Measurements from ENCODE around the gene SYNGAP1. TPM values are rescaled to one million over a fixed set of nuclear protein-coding genes. Genes with fewer than 3 reads are reported as not detected.

Gene SYNGAP1
- total RNA-seq, 1 experiment from 2014 or later, result 18.8 TPM

GRCh38 chr6:33431880-33432541, 12.1 kb downstream of the SYNGAP1 start:
- Mint-ChIP-seq H3K27me3 (ENCODE audit: unreplicated experiment) (no peaks in the 10 kb centered on the region), H3K4me1 (ENCODE audit: low read depth, unreplicated experiment) (peaks cover 25% of the 10 kb centered on the region), H3K36me3 (ENCODE audit: insufficient read depth, unreplicated experiment) (peaks cover 23% of the 10 kb centered on the region), H3K27ac (ENCODE audit: unreplicated experiment) (no peak overlapping the region), H3K9me3 (ENCODE audit: low read depth, unreplicated experiment) (no peaks in the 10 kb centered on the region), H3K4me3 (ENCODE audit: low read depth, unreplicated experiment) (no peak overlapping the region)
- CTCF ChIA-PET, result interaction anchor here (0.6 kb wide), 1 partner anchor 797 kb away, joined by 3 read pairs; no protein-coding TSS in a partner anchor
- no peak for DNase-seq
- TF ChIP-seq, protein P1, sequence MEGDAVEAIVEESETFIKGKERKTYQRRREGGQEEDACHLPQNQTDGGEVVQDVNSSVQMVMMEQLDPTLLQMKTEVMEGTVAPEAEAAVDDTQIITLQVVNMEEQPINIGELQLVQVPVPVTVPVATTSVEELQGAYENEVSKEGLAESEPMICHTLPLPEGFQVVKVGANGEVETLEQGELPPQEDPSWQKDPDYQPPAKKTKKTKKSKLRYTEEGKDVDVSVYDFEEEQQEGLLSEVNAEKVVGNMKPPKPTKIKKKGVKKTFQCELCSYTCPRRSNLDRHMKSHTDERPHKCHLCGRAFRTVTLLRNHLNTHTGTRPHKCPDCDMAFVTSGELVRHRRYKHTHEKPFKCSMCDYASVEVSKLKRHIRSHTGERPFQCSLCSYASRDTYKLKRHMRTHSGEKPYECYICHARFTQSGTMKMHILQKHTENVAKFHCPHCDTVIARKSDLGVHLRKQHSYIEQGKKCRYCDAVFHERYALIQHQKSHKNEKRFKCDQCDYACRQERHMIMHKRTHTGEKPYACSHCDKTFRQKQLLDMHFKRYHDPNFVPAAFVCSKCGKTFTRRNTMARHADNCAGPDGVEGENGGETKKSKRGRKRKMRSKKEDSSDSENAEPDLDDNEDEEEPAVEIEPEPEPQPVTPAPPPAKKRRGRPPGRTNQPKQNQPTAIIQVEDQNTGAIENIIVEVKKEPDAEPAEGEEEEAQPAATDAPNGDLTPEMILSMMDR (IDR thresholded peaks at IDR 0.05; ENCODE audit: unreplicated experiment), result no peak
- intact Hi-C loops (cut with micrococcal nuclease; ENCODE audit: unreplicated experiment), result no loop called here
- no TSS peak for BruUV-seq (replicated peaks)

DNA sequence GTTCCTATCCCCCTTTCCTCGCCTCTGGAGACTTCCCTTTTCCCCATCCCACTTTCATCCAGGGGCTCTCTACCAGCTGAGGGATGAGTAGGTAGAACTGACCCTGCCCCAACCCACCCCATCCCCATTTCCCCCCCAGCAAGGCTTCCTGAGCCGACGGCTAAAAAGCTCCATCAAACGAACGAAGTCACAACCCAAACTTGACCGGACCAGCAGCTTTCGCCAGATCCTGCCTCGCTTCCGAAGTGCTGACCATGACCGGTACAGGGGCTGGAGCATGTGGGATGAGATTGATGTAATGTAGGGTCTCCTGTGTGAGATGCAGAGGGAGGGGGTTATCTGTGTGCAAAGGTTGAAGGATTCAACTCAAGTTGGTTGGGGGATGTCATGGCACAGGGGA, 12.7 kb downstream of the SYNGAP1 start:
- H3K36me3 Mint-ChIP-seq (ENCODE audit: insufficient read depth, unreplicated experiment), result peaks cover 18% of the 10 kb centered on the region
- no TSS peak for BruUV-seq (replicated peaks)
- no peak overlapping the region for H3K4me3 Mint-ChIP-seq (ENCODE audit: low read depth, unreplicated experiment)
- CTCF ChIA-PET, result interaction anchor here (0.6 kb wide), 1 partner anchor 796 kb away, joined by 3 read pairs; no protein-coding TSS in a partner anchor
- peaks cover 20% of the 10 kb centered on the region for H3K4me1 Mint-ChIP-seq (ENCODE audit: low read depth, unreplicated experiment)
- H3K27me3 Mint-ChIP-seq (ENCODE audit: unreplicated experiment), result no peaks in the 10 kb centered on the region
- H3K27ac Mint-ChIP-seq (ENCODE audit: unreplicated experiment), result no peak overlapping the region
- intact Hi-C loops (cut with micrococcal nuclease; ENCODE audit: unreplicated experiment), result no loop called here
- no peak for DNase-seq
- no peaks in the 10 kb centered on the region for H3K9me3 Mint-ChIP-seq (ENCODE audit: low read depth, unreplicated experiment)
- TF ChIP-seq, protein P1 (IDR thresholded peaks at IDR 0.05; ENCODE audit: unreplicated experiment), result no peak

DNA sequence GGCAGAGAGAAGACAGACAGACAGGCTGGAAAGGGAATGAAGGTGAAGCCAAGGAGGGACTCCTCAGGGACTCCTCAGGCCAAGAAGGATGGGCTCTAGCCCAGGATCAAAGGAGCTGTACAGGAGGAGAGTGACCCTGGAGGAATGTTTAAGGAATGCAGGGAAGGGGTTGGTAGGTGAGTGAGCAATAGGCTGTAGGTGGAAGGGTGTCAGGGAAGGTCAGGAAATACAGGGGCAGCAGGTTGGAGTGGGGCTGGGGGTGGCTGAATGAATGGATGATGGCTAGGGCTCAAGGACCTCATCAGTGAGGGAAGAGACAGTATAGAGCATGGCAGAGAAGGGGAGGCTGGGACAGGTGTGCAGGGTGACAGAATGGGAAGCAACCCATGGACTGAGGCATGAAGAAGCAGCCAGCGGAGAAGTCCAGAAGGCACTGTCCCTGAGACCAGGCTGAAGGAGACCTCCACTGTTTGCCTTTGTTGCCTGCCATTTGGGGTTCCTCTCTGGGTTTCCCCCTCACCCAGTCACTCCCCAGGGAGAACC, 13.2 kb downstream of the SYNGAP1 start:
- intact Hi-C loops (cut with micrococcal nuclease; ENCODE audit: unreplicated experiment), result no loop called here
- peaks cover 20% of the 10 kb centered on the region for H3K4me1 Mint-ChIP-seq (ENCODE audit: low read depth, unreplicated experiment)
- no peaks in the 10 kb centered on the region for H3K9me3 Mint-ChIP-seq (ENCODE audit: low read depth, unreplicated experiment)
- H3K36me3 Mint-ChIP-seq (ENCODE audit: insufficient read depth, unreplicated experiment), result peaks cover 14% of the 10 kb centered on the region
- DNase-seq, result no peak
- BruUV-seq (replicated peaks), result no TSS peak
- TF ChIP-seq, protein P1 (IDR thresholded peaks at IDR 0.05; ENCODE audit: unreplicated experiment), result no peak
- no peak overlapping the region for H3K4me3 Mint-ChIP-seq (ENCODE audit: low read depth, unreplicated experiment)
- CTCF ChIA-PET, result no interaction called here
- H3K27me3 Mint-ChIP-seq (ENCODE audit: unreplicated experiment), result no peaks in the 10 kb centered on the region
- H3K27ac Mint-ChIP-seq (ENCODE audit: unreplicated experiment), result no peak overlapping the region

DNA sequence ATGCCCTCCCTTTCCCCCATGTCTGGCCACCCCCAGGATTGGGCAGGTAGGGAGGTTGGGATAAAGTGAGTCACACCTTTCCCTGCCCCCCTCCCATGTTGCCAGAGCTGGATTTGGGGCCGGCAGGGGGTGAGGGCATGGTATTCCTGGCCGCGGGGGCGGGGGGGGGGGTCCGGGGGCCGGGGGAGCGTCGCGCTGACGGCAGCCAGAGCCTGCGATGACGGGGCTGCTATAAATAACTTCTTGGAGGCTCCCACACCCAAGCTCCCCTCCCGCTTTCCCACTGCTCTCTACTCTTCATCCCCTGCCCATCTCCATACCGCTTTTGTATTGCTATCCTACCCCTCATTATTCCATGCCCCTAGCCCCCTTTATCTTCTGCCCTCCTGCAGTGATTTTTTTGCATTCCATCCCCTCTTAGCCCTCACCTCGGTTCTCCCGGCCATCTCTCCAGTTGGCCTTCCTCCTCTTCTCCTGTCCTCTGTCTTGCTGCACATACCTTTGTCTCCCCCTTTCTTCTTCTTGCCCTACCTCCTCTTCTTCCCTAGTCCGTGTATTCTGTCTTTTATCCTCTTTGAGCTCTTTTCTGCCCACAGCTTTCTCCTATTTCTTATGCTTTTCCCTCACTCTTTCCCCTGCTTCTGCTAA, 13.8 kb downstream of the SYNGAP1 start:
- H3K9me3 Mint-ChIP-seq (ENCODE audit: low read depth, unreplicated experiment), result no peaks in the 10 kb centered on the region
- intact Hi-C loops (cut with micrococcal nuclease; ENCODE audit: unreplicated experiment), result no loop called here
- H3K36me3 Mint-ChIP-seq (ENCODE audit: insufficient read depth, unreplicated experiment), result peaks cover 8% of the 10 kb centered on the region
- TF ChIP-seq, protein P1 (IDR thresholded peaks at IDR 0.05; ENCODE audit: unreplicated experiment), result no peak
- no peak overlapping the region for H3K27ac Mint-ChIP-seq (ENCODE audit: unreplicated experiment)
- H3K4me1 Mint-ChIP-seq (ENCODE audit: low read depth, unreplicated experiment), result peaks cover 15% of the 10 kb centered on the region
- H3K4me3 Mint-ChIP-seq (ENCODE audit: low read depth, unreplicated experiment), result no peak overlapping the region
- H3K27me3 Mint-ChIP-seq (ENCODE audit: unreplicated experiment), result no peaks in the 10 kb centered on the region
- CTCF ChIA-PET, result no interaction called here
- no peak for DNase-seq
- BruUV-seq (replicated peaks), result no TSS peak
